ENCODE data around the gene MYO16. TPM values are rescaled to one million over a fixed set of nuclear protein-coding genes. Genes with fewer than 3 reads are reported as not detected.
A peak's percentile ranks its signal among the peaks of the same experiment; 100 is the strongest.

MYO16 gene
- total RNA-seq, 1 donor from 2014 or later: 2.3 TPM

- H3K4me3 Mint-ChIP-seq (ENCODE audit: low read depth): no peak overlapping the region
- H3K27ac Mint-ChIP-seq: no peak overlapping the region
- H3K9me3 Mint-ChIP-seq (ENCODE audit: low read depth): peaks cover 3% of the 10 kb centered on the region
Observed at GRCh38 chr13:108711386-108711785, 82.0 kb downstream of the MYO16 start.

GRCh38 chr13:108725471-108725870 is 96.1 kb downstream of the MYO16 start:
- H3K4me3 Mint-ChIP-seq (ENCODE audit: low read depth): no peak overlapping the region
- H3K27ac Mint-ChIP-seq: no peak overlapping the region
- H3K4me1 Mint-ChIP-seq (ENCODE audit: low read depth): no peaks in the 10 kb centered on the region
- no peak for TF ChIP-seq CTCF (IDR thresholded peaks at IDR 0.05; ENCODE audit: unreplicated experiment)
- no peaks in the 10 kb centered on the region for H3K9me3 Mint-ChIP-seq (ENCODE audit: low read depth)
- no peak for DNase-seq (ENCODE audit: low spot score, unreplicated experiment)
- no peaks in the 10 kb centered on the region for H3K36me3 Mint-ChIP-seq (ENCODE audit: insufficient read depth)
- H3K27me3 Mint-ChIP-seq: no peaks in the 10 kb centered on the region

More at GRCh38 chr13:108711386-108711785, 82.0 kb downstream of the MYO16 start:
- Mint-ChIP-seq H3K4me1 (ENCODE audit: low read depth) (peaks cover 1% of the 10 kb centered on the region), H3K27me3 (no peaks in the 10 kb centered on the region), H3K36me3 (ENCODE audit: insufficient read depth) (no peaks in the 10 kb centered on the region)
- no peak for DNase-seq (ENCODE audit: low spot score, unreplicated experiment)
- TF ChIP-seq CTCF (IDR thresholded peaks at IDR 0.05; ENCODE audit: unreplicated experiment): no peak

- Mint-ChIP-seq H3K4me3 (ENCODE audit: low read depth) (no peak overlapping the region), H3K27ac (no peak overlapping the region), H3K27me3 (no peaks in the 10 kb centered on the region), H3K36me3 (ENCODE audit: insufficient read depth) (no peaks in the 10 kb centered on the region), H3K9me3 (ENCODE audit: low read depth) (no peaks in the 10 kb centered on the region), H3K4me1 (ENCODE audit: low read depth) (peaks cover 2% of the 10 kb centered on the region)
- no peak for DNase-seq (ENCODE audit: low spot score, unreplicated experiment)
- peak; percentile 41 for TF ChIP-seq CTCF (IDR thresholded peaks at IDR 0.05; ENCODE audit: unreplicated experiment)
Observed at GRCh38 chr13:108728370-108728769, 99.0 kb downstream of the MYO16 start.

GRCh38 chr13:108733022-108733560 is 103.7 kb downstream of the MYO16 start:
- peaks cover 2% of the 10 kb centered on the region for H3K4me1 Mint-ChIP-seq (ENCODE audit: low read depth)
- H3K27me3 Mint-ChIP-seq: no peaks in the 10 kb centered on the region
- H3K9me3 Mint-ChIP-seq (ENCODE audit: low read depth): peaks cover 5% of the 10 kb centered on the region
- H3K27ac Mint-ChIP-seq: no peak overlapping the region
- TF ChIP-seq CTCF (IDR thresholded peaks at IDR 0.05; ENCODE audit: unreplicated experiment): no peak
- DNase-seq (ENCODE audit: low spot score, unreplicated experiment): no peak
- no peaks in the 10 kb centered on the region for H3K36me3 Mint-ChIP-seq (ENCODE audit: insufficient read depth)
- H3K4me3 Mint-ChIP-seq (ENCODE audit: low read depth): no peak overlapping the region

GRCh38 chr13:108734676-108735075 is 105.3 kb downstream of the MYO16 start:
- Mint-ChIP-seq H3K27ac (no peak overlapping the region), H3K9me3 (ENCODE audit: low read depth) (peaks cover 8% of the 10 kb centered on the region), H3K4me1 (ENCODE audit: low read depth) (peaks cover 2% of the 10 kb centered on the region), H3K36me3 (ENCODE audit: insufficient read depth) (no peaks in the 10 kb centered on the region), H3K4me3 (ENCODE audit: low read depth) (no peak overlapping the region), H3K27me3 (no peaks in the 10 kb centered on the region)
- DNase-seq (ENCODE audit: low spot score, unreplicated experiment): no peak
- no peak for TF ChIP-seq CTCF (IDR thresholded peaks at IDR 0.05; ENCODE audit: unreplicated experiment)

All from progenitor cell of endocrine pancreas (in vitro differentiated cells).